ENCODE measurements around the gene GAB3. TPM values are rescaled to one million over a fixed set of nuclear protein-coding genes. Genes with fewer than 3 reads are reported as not detected.

Gene GAB3
- total RNA-seq, 2 donors from 2014 or later: 0.66 to 3.4 TPM

DNA sequence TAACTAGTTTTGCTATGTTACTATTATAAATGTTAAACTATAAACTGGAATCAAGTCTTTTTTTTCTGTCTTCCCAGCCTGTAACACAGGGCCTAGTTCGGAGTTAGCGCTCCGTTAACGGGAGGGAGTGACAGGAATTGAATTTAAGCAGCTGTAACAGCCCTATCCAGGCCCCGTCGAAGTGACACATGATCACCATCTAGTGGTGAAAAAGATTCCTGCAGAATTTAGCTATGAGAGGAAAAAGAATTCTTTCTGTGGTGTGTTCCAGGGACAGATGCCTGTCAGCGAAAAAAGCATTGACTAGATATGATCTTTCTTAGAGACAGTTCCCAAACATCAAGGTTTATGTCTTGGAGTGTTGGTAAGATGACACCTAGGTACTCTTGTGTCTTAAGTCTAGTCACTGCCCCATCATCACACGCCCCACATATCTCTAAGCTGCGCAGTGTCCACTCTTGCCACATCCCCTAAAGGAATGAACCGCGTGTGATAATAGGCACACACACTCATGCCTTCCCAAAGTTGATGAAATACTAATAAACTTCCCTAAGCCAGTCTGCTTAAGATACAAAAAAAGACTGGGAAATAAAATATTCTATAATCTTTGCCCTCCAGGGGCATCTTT is 2.1 kb downstream of the GAB3 start:
- ATAC-seq: peak; percentile 64

DNA sequence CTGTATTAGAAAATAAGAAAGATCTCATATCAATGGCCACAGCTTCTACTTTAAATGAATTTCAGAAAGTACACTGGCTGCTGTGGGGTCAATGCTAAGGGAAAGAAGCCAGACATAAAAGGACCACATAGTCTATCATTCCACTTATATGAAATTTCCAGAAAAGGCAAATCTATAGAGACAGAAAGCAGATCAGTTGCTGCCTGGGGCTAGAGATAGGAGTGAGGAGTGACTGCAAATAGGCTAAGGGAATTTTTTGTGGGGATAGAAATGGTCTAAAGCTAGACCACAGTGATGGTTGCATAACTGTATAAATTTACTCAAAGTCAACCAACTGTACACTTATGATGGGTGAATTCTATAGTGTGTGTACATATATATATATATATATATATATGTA is 8.3 kb downstream of the GAB3 start:
- no peak for DNase-seq
- Histone ChIP-seq H3K36me3 (replicated peaks in 1 of 2; ENCODE audit: insufficient read depth in 1 of 2, low read depth in 2 of 2) (no peaks in the 10 kb centered on the region), H3K27me3 (no peaks in the 10 kb centered on the region), H3K4me1 (no peaks in the 10 kb centered on the region), H3K9me3 (no peaks in the 10 kb centered on the region), H3K4me3 (no peak overlapping the region), H3K27ac (no peak overlapping the region)
- TF ChIP-seq POLR2A (IDR thresholded peaks at IDR 0.05): no peak
- TF ChIP-seq, protein P1, sequence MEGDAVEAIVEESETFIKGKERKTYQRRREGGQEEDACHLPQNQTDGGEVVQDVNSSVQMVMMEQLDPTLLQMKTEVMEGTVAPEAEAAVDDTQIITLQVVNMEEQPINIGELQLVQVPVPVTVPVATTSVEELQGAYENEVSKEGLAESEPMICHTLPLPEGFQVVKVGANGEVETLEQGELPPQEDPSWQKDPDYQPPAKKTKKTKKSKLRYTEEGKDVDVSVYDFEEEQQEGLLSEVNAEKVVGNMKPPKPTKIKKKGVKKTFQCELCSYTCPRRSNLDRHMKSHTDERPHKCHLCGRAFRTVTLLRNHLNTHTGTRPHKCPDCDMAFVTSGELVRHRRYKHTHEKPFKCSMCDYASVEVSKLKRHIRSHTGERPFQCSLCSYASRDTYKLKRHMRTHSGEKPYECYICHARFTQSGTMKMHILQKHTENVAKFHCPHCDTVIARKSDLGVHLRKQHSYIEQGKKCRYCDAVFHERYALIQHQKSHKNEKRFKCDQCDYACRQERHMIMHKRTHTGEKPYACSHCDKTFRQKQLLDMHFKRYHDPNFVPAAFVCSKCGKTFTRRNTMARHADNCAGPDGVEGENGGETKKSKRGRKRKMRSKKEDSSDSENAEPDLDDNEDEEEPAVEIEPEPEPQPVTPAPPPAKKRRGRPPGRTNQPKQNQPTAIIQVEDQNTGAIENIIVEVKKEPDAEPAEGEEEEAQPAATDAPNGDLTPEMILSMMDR (IDR thresholded peaks at IDR 0.05): no peak
- intact Hi-C loops (cut with DNase I): no loop called here
- no peak for ATAC-seq

More for the DNA sequence above, 2.1 kb downstream of the GAB3 start:
- Histone ChIP-seq H3K27me3 (no peaks in the 10 kb centered on the region), H3K4me3 (no peak overlapping the region), H3K36me3 (replicated peaks in 1 of 2; ENCODE audit: insufficient read depth in 1 of 2, low read depth in 2 of 2) (no peaks in the 10 kb centered on the region), H3K4me1 (peaks cover 5% of the 10 kb centered on the region), H3K27ac (no peak overlapping the region), H3K9me3 (no peaks in the 10 kb centered on the region)
- intact Hi-C loops (cut with DNase I): no loop called here
- DNase-seq: peak; percentile 19 to 42 (median 34)
- TF ChIP-seq, protein P1 (IDR thresholded peaks at IDR 0.05): peak; percentile 51 to 75 (median 63)
- TF ChIP-seq POLR2A (IDR thresholded peaks at IDR 0.05): no peak
- WGBS, 2 donors: 19 to 26% methylated on average over 7 to 11 of the region's 11 CpGs

DNA sequence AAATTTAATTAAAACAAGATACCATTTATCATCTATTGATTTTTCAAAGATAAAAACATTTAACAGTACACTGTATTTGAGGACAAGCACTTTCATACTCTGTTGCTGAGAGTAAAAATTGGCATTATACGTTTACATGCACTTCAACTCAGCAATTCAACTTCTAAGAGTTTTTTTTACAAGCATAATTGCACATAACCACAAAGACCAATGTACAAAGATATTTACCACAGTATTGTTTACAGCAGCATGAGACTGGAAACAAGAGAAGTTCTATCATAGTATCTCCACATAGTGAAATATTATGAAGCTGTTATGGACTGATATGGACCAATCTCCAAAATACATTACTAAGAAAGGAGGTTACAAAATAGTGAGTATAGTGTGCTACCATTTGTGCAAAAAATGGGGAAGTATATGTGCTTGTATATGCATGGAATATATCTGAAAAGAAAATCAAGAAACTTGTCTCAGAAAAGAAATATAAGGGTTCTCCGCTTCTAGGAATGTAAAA is 10.9 kb downstream of the GAB3 start:
- intact Hi-C loops (cut with DNase I): no loop called here
- H3K27ac ChIP-seq: no peak overlapping the region
- H3K27me3 ChIP-seq: no peaks in the 10 kb centered on the region
- no peak for ATAC-seq
- H3K4me3 ChIP-seq: no peak overlapping the region
- H3K36me3 ChIP-seq (replicated peaks in 1 of 2; ENCODE audit: insufficient read depth in 1 of 2, low read depth in 2 of 2): no peaks in the 10 kb centered on the region
- no peak for DNase-seq
- 55 to 74% methylated on average over 2 of the region's 2 CpGs for WGBS, 2 donors
- H3K4me1 ChIP-seq: peaks cover 7% of the 10 kb centered on the region
- TF ChIP-seq, protein P1 (IDR thresholded peaks at IDR 0.05): no peak
- no peak for TF ChIP-seq POLR2A (IDR thresholded peaks at IDR 0.05)
- H3K9me3 ChIP-seq: no peaks in the 10 kb centered on the region

DNA sequence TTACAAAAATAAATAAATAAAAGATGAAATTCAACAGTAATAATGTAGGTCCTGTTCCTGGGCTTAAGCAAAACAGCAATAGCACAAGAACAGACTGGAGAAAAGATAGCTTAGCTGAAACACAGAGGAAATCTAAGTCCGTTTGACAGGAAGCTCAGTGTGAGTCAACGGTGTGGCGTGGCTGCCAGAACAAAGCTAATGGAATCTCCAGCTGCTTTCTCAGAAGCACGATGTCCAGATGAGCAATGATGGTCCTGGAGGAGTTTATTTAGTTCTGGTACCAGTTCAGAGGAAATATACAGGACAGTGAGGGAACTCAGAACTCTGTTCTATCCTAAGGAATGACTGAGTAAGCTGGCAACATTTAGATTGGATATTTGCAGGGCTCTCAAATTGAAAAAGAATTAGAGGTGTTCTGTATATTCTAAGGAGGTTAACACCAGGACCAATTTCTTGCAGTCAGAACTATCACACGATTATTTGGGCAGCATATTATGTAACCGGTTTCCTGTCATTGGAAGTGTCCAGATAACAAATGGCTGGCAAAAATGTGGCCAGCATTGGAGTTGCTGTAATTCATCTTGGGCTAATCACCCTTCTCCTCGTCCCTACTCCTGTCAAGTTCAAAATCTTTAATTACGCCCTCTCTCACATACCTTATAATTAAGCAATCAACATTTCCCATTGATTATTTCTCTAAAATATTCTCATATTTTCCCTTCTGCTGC is 12.7 kb downstream of the GAB3 start:
- peak in 3 of 4 donors; percentile 15 to 40 (median 26) for DNase-seq
- no peaks in the 10 kb centered on the region for H3K27me3 ChIP-seq
- H3K9me3 ChIP-seq: no peaks in the 10 kb centered on the region
- peaks cover 9% of the 10 kb centered on the region for H3K4me1 ChIP-seq
- no peak overlapping the region for H3K4me3 ChIP-seq
- TF ChIP-seq, protein P1 (IDR thresholded peaks at IDR 0.05): no peak
- no peak for TF ChIP-seq POLR2A (IDR thresholded peaks at IDR 0.05)
- intact Hi-C loops (cut with DNase I): no loop called here
- peak overlapping the region in 2 of 4 donors; percentile 25 to 50 for H3K27ac ChIP-seq
- 15 to 42% methylated on average over 8 of the region's 8 CpGs for WGBS, 2 donors
- no peaks in the 10 kb centered on the region for H3K36me3 ChIP-seq (replicated peaks in 1 of 2; ENCODE audit: insufficient read depth in 1 of 2, low read depth in 2 of 2)
- ATAC-seq: no peak

All from body of pancreas (tissue), 4 donors.